ENCODE results near the gene DCD. TPM values are rescaled to one million over a fixed set of nuclear protein-coding genes. Genes with fewer than 3 reads are reported as not detected.
A peak's percentile ranks its signal among the peaks of the same experiment; 100 is the strongest.

Gene DCD
- total RNA-seq, 2 experiments from 2014 or later: not detected

GRCh38 chr12:54661048-54661447, 12.9 kb upstream of the DCD start:
- no peak for TF ChIP-seq CTCF (IDR thresholded peaks at IDR 0.05)
- DNase-seq (no peak), ATAC-seq (ENCODE audit: poor library complexity) (no peak)
- no peaks in the 10 kb centered on the region for H3K4me1 Mint-ChIP-seq (ENCODE audit: low read depth)
- no peaks in the 10 kb centered on the region for H3K36me3 Mint-ChIP-seq (ENCODE audit: low read depth)
- no peak overlapping the region for H3K4me3 Mint-ChIP-seq
- peaks cover 47% of the 10 kb centered on the region for H3K27me3 Mint-ChIP-seq
- ChIA-PET CTCF (no interaction called here), POLR2A (no interaction called here)
- Histone ChIP-seq H3K27ac (ENCODE audit: low read depth in 1 of 2, low read length in 2 of 2) (no peak overlapping the region), H3K4me3 (ENCODE audit: low read length) (no peak overlapping the region), H3K9me3 (ENCODE audit: control insufficient read depth in 1 of 2, insufficient read depth in 1 of 2, low read length in 2 of 2) (no peaks in the 10 kb centered on the region), H3K4me1 (ENCODE audit: insufficient read depth, low read length) (no peaks in the 10 kb centered on the region), H3K36me3 (ENCODE audit: insufficient read depth, low read length) (no peaks in the 10 kb centered on the region), H3K27me3 (ENCODE audit: control insufficient read depth in 1 of 2, insufficient read depth in 2 of 2, low read length in 2 of 2) (peaks cover 8 to 9% of the 10 kb centered on the region in 2 experiments)
- intact Hi-C loops (cut with DNase I, micrococcal nuclease): no loop called here
- H3K9me3 Mint-ChIP-seq: no peaks in the 10 kb centered on the region
- H3K27ac Mint-ChIP-seq: no peak overlapping the region

- POLR2A ChIA-PET: no interaction called here
- Histone ChIP-seq H3K9me3 (ENCODE audit: control insufficient read depth in 1 of 2, insufficient read depth in 1 of 2, low read length in 2 of 2) (no peaks in the 10 kb centered on the region), H3K36me3 (ENCODE audit: insufficient read depth, low read length) (no peaks in the 10 kb centered on the region), H3K27me3 (ENCODE audit: control insufficient read depth in 1 of 2, insufficient read depth in 2 of 2, low read length in 2 of 2) (peaks cover 4 to 8% of the 10 kb centered on the region in 2 experiments), H3K4me3 (ENCODE audit: low read length) (no peak overlapping the region), H3K27ac (ENCODE audit: low read depth in 1 of 2, low read length in 2 of 2) (no peak overlapping the region), H3K4me1 (ENCODE audit: insufficient read depth, low read length) (no peaks in the 10 kb centered on the region)
- no peaks in the 10 kb centered on the region for H3K4me1 Mint-ChIP-seq (ENCODE audit: low read depth)
- intact Hi-C loops (cut with DNase I, micrococcal nuclease): no loop called here
- ATAC-seq (ENCODE audit: poor library complexity) (no peak), DNase-seq (no peak)
- H3K4me3 Mint-ChIP-seq: no peak overlapping the region
- H3K27me3 Mint-ChIP-seq: peaks cover 45% of the 10 kb centered on the region
- H3K9me3 Mint-ChIP-seq: no peaks in the 10 kb centered on the region
- TF ChIP-seq CTCF (IDR thresholded peaks at IDR 0.05): no peak
- no peak overlapping the region for H3K27ac Mint-ChIP-seq
- CTCF ChIA-PET: interaction anchor here (0.8 kb wide), 1 partner anchor 412 kb away, joined by 3 read pairs; no protein-coding TSS in a partner anchor
- H3K36me3 Mint-ChIP-seq (ENCODE audit: low read depth): no peaks in the 10 kb centered on the region
Observed at GRCh38 chr12:54660320-54660962, 12.3 kb upstream of the DCD start.

GRCh38 chr12:54658306-54659264, 10.4 kb upstream of the DCD start:
- no peak overlapping the region for H3K27ac Mint-ChIP-seq
- POLR2A ChIA-PET: no interaction called here

More at GRCh38 chr12:54658306-54659264, 10.4 kb upstream of the DCD start:
- peaks cover 8 to 9% of the 10 kb centered on the region in 2 experiments for H3K27me3 ChIP-seq (ENCODE audit: control insufficient read depth in 1 of 2, insufficient read depth in 2 of 2, low read length in 2 of 2)
- Mint-ChIP-seq H3K4me1 (ENCODE audit: low read depth) (no peaks in the 10 kb centered on the region), H3K4me3 (no peak overlapping the region), H3K36me3 (ENCODE audit: low read depth) (no peaks in the 10 kb centered on the region), H3K27me3 (peaks cover 48% of the 10 kb centered on the region), H3K9me3 (no peaks in the 10 kb centered on the region)
- no peak overlapping the region for H3K27ac ChIP-seq (ENCODE audit: low read depth in 1 of 2, low read length in 2 of 2)
- no peaks in the 10 kb centered on the region for H3K4me1 ChIP-seq (ENCODE audit: insufficient read depth, low read length)
- H3K36me3 ChIP-seq (ENCODE audit: insufficient read depth, low read length): no peaks in the 10 kb centered on the region
- TF ChIP-seq CTCF (IDR thresholded peaks at IDR 0.05): peak; percentile 49
- intact Hi-C loops (cut with DNase I, micrococcal nuclease): no loop called here
- no peaks in the 10 kb centered on the region for H3K9me3 ChIP-seq (ENCODE audit: control insufficient read depth in 1 of 2, insufficient read depth in 1 of 2, low read length in 2 of 2)
- peak in 13 of 14 experiments; percentile 3 to 56 (median 21) for DNase-seq
- no peak overlapping the region for H3K4me3 ChIP-seq (ENCODE audit: low read length)
- CTCF ChIA-PET: interaction anchor here (1.0 kb wide), 3 partner anchors 13 to 414 kb away, joined by 3 read pairs; no protein-coding TSS in a partner anchor
- ATAC-seq (ENCODE audit: poor library complexity): no peak
